Fibroblast of lung (primary cell): Measurements from ENCODE around the gene PLEKHA6.

Experiments used
- EZH2 ChIP-seq: IDR thresholded peaks from 2 replicates; pipeline ENCODE4 v1.5.1; 2012; ENCODE audit warnings: low read length, control low read depth, mild to moderate bottlenecking; ENCODE audit errors: missing control alignments
- TF ChIP-seq, protein P1 (sequence below), 2 donors: IDR thresholded peaks in 1 of 2; conservative IDR thresholded peaks in 1 of 2; 1 replicate in 1 of 2; 2 replicates in 1 of 2; pipeline ENCODE4 v1.5.1; 2011 to 2012; ENCODE audit warnings: low read length in 2 of 2, control low read depth in 1 of 2, inconsistent platforms in 1 of 2, low read depth in 1 of 2, mild to moderate bottlenecking in 1 of 2

GRCh38 chr1:204340081-204340889 lies 19.4 kb downstream of the PLEKHA6 start:
- TF ChIP-seq, protein P1, sequence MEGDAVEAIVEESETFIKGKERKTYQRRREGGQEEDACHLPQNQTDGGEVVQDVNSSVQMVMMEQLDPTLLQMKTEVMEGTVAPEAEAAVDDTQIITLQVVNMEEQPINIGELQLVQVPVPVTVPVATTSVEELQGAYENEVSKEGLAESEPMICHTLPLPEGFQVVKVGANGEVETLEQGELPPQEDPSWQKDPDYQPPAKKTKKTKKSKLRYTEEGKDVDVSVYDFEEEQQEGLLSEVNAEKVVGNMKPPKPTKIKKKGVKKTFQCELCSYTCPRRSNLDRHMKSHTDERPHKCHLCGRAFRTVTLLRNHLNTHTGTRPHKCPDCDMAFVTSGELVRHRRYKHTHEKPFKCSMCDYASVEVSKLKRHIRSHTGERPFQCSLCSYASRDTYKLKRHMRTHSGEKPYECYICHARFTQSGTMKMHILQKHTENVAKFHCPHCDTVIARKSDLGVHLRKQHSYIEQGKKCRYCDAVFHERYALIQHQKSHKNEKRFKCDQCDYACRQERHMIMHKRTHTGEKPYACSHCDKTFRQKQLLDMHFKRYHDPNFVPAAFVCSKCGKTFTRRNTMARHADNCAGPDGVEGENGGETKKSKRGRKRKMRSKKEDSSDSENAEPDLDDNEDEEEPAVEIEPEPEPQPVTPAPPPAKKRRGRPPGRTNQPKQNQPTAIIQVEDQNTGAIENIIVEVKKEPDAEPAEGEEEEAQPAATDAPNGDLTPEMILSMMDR (conservative IDR thresholded peaks at IDR 0.05 in 1 of 2, IDR thresholded peaks at IDR 0.05 in 1 of 2; ENCODE audit: low read depth in 1 of 2, low read length in 2 of 2) = no peak
- TF ChIP-seq EZH2 = no peak
